Sigmoid colon (tissue), 4 donors: ENCODE results near the gene PRR22.

Source experiments
- CTCF ChIP-seq, 4 experiments: fragments of 450-650 bp in 3 of 4; fragments of 200-600 bp in 1 of 4; IDR thresholded peaks; one replicate each; pipeline ENCODE4 v1.5.1; 2016 to 2019; ENCODE audit warnings: antibody characterized with exemption in 4 of 4, mild to moderate bottlenecking in 3 of 4, moderate library complexity in 2 of 4
- POLR2AphosphoS5 ChIP-seq, 4 donors: sonication (generic); formaldehyde crosslinking; IDR thresholded peaks; one replicate each; pipeline ENCODE4 v1.6.1; 2017; ENCODE audit warnings: antibody characterized with exemption in 4 of 4

GRCh38 chr19:5793188-5793587, 8.6 kb upstream of the PRR22 start:
- TF ChIP-seq CTCF (IDR thresholded peaks at IDR 0.05) (no peak), POLR2AphosphoS5 (IDR thresholded peaks at IDR 0.05) (no peak)
